K562 (cell line): ENCODE measurements around the gene PNCK. TPM values are rescaled to one million over a fixed set of nuclear protein-coding genes. Genes with fewer than 3 reads are reported as not detected.

Experiments
- ATAC-seq: fragments of 200-7000 bp; cut with Tn5 transposase; 3 replicates; pipeline ENCODE4 v1.9.1; 2020; ENCODE audit warnings: moderate library complexity
- BruUV-seq: library from RNA; stranded (reverse); fragments of 400-500 nt; replicated peaks from 2 replicates; lab custom pipeline; 2021; lab: Mats Ljungman, UMichigan
- CTCF ChIA-PET: fragments of 300-600 bp; formaldehyde crosslinking; extraction: SDS; loops from one replicate; lab custom pipeline; 2021; ENCODE audit warnings: low intra/inter-chr PET ratio; lab: Yijun Ruan, JAX
- POLR2A ChIA-PET: fragments of 300-600, 350-650 bp; sonication (Branson Sonifier 250); formaldehyde crosslinking; extraction: SDS; loops from one replicate; lab custom pipeline; 2021; ENCODE audit warnings: antibody characterized with exemption, inconsistent platforms; lab: Yijun Ruan, JAX
- DNase-seq, 4 experiments: peaks; one replicate each; pipeline versions ENCODE4 v3.0.0 to v3.0.0-alpha.2; 2011 to 2018; ENCODE audit warnings: low spot score in 3 of 4, mixed read lengths in 3 of 4; ENCODE audit errors: extremely low read depth in 1 of 4
- FAIRE-seq: peaks from 2 replicates; lab custom pipeline; 2011; peaks lifted over from hg19 to GRCh38; lab: Jason Lieb, UNC
- H2AFZ ChIP-seq: 2 replicates; pipeline ENCODE4 v1.6.0; 2011; ENCODE audit warnings: low read depth, low read length, control low read depth, inconsistent platforms
- H3K27ac ChIP-seq: fragments of 200-600 bp; 3 replicates; pipeline ENCODE4 v1.8.0; 2011; ENCODE audit warnings: low read depth, mild to moderate bottlenecking, control low read depth, inconsistent platforms, low read length, moderate library complexity, mixed read lengths; ENCODE audit errors: extremely low read depth
- H3K27me3 ChIP-seq, 2 experiments: fragments of 300-600 bp in 1 of 2; 2 replicates in 1 of 2; 3 replicates in 1 of 2; pipeline versions ENCODE4 v1.6.0 to v1.8.0; 2011; ENCODE audit warnings: inconsistent platforms in 2 of 2, low read length in 2 of 2, mild to moderate bottlenecking in 1 of 2, mixed read lengths in 1 of 2, moderate library complexity in 1 of 2; ENCODE audit not compliant: control insufficient read depth in 2 of 2, insufficient read depth in 2 of 2
- H3K36me3 ChIP-seq: fragments of 300-600 bp; 3 replicates; pipeline ENCODE4 v1.8.0; 2011; ENCODE audit warnings: mild to moderate bottlenecking, low read length, inconsistent platforms; ENCODE audit not compliant: control insufficient read depth, insufficient read depth
- H3K4me1 ChIP-seq, 2 experiments: fragments of 200-600 bp in 1 of 2; replicated peaks in 1 of 2; 2 replicates in 1 of 2; 3 replicates in 1 of 2; pipeline versions ENCODE4 v1.5.1 to v1.8.0; 2011; ENCODE audit warnings: inconsistent platforms in 2 of 2, low read length in 2 of 2, mild to moderate bottlenecking in 1 of 2, mixed read lengths in 1 of 2, moderate library complexity in 1 of 2; ENCODE audit not compliant: control insufficient read depth in 2 of 2, insufficient read depth in 2 of 2
- H3K4me2 ChIP-seq: 2 replicates; pipeline ENCODE4 v1.6.1; 2011; ENCODE audit warnings: low read length, control low read depth, inconsistent platforms, mixed read lengths; ENCODE audit not compliant: insufficient read depth
- H3K4me3 ChIP-seq: fragments of 200-600 bp; sonication (generic), shearing (Covaris generic); 2 replicates; pipeline ENCODE4 v1.5.1; 2016; ENCODE audit warnings: control low read depth, inconsistent platforms
- H3K79me2 ChIP-seq: fragments of 200-600 bp; 3 replicates; pipeline ENCODE4 v1.8.0; 2011; ENCODE audit warnings: low read length, inconsistent platforms; ENCODE audit not compliant: control insufficient read depth, insufficient read depth
- H3K9ac ChIP-seq, 2 experiments: 2 replicates each; pipeline versions ENCODE4 v1.6.0 to v1.6.1; 2011; ENCODE audit warnings: low read depth in 2 of 2, low read length in 2 of 2, control low read depth in 1 of 2, inconsistent platforms in 1 of 2, mild to moderate bottlenecking in 1 of 2, mixed read lengths in 1 of 2; ENCODE audit not compliant: insufficient read depth in 1 of 2
- H3K9me1 ChIP-seq: one replicate; pipeline ENCODE4 v1.6.0; 2011; ENCODE audit warnings: inconsistent platforms, mild to moderate bottlenecking, low read length, moderate library complexity; ENCODE audit not compliant: control insufficient read depth, insufficient read depth
- H3K9me3 ChIP-seq: replicated peaks from 2 replicates; pipeline ENCODE4 v1.5.1; 2011; ENCODE audit warnings: low read depth, low read length, inconsistent platforms; ENCODE audit not compliant: control insufficient read depth, insufficient read depth
- H4K20me1 ChIP-seq: replicated peaks from 2 replicates; pipeline ENCODE4 v1.6.1; 2011; ENCODE audit warnings: low read length, inconsistent platforms, mixed read lengths; ENCODE audit not compliant: control insufficient read depth, insufficient read depth
- ARID2 ChIP-seq: fragments of 450-650 bp; IDR thresholded peaks from 2 replicates; pipeline ENCODE4 v1.6.1; 2017; ENCODE audit warnings: antibody characterized with exemption, mild to moderate bottlenecking
- BHLHE40 ChIP-seq: IDR thresholded peaks from 2 replicates; pipeline ENCODE4 v1.6.1; 2011; ENCODE audit warnings: low read length, improper control_type of control experiment
- CEBPG ChIP-seq, 3 experiments: fragments of 200-800 bp in 1 of 3; sonication (Bioruptor generic) in 1 of 3; sonication (generic) in 1 of 3; formaldehyde crosslinking in 1 of 3; IDR thresholded peaks in 2 of 3; conservative IDR thresholded peaks in 1 of 3; 2 replicates each; pipeline versions ENCODE4 v1.6.1 to v1.8.0; 2016 to 2022; ENCODE audit warnings: missing compliant biosample characterization in 2 of 3, missing genetic modification characterization in 2 of 3, mild to moderate bottlenecking in 1 of 3, missing genetic modification reagents in 1 of 3
- FOXA1 ChIP-seq: fragments of 450-650 bp; IDR thresholded peaks from 2 replicates; pipeline ENCODE4 v1.6.1; 2016; ENCODE audit warnings: mild to moderate bottlenecking, borderline replicate concordance
- FOXJ3 ChIP-seq: sonication (generic); formaldehyde crosslinking; IDR thresholded peaks from 2 replicates; pipeline ENCODE4 v1.4.0; 2020; ENCODE audit warnings: mild to moderate bottlenecking, missing genetic modification reagents
- NONO ChIP-seq, 2 experiments: fragments of 200-400 bp in 1 of 2; fragments of 450-650 bp in 1 of 2; formaldehyde crosslinking in 1 of 2; IDR thresholded peaks; 2 replicates each; pipeline ENCODE4 v1.6.1; 2017; ENCODE audit warnings: low read depth in 2 of 2, mild to moderate bottlenecking in 2 of 2, moderate library complexity in 2 of 2, low read length in 1 of 2
- PHTF2 ChIP-seq: fragments of 250-450 bp; sonication (Bioruptor Pico); IDR thresholded peaks from 2 replicates; pipeline ENCODE4 v1.5.0; 2021; ENCODE audit warnings: mild to moderate bottlenecking
- POLR2G ChIP-seq: fragments of 200-400 bp; formaldehyde crosslinking; IDR thresholded peaks from 2 replicates; pipeline ENCODE4 v1.6.1; 2017; ENCODE audit warnings: low read depth, mild to moderate bottlenecking, antibody characterized with exemption, low read length, moderate library complexity
- PYGO2 ChIP-seq: fragments of 450-650 bp; IDR thresholded peaks from 2 replicates; pipeline ENCODE4 v1.6.1; 2016; ENCODE audit warnings: mild to moderate bottlenecking, missing genetic modification characterization, moderate library complexity, missing compliant biosample characterization
- RCOR1 ChIP-seq, 2 experiments: IDR thresholded peaks; 2 replicates each; pipeline ENCODE4 v1.6.1; 2012; ENCODE audit warnings: low read depth in 2 of 2, low read length in 2 of 2, borderline replicate concordance in 1 of 2, improper control_type of control experiment in 1 of 2
- SNRNP70 ChIP-seq: fragments of 200-400 bp; formaldehyde crosslinking; optimal IDR thresholded peaks from 2 replicates; pipeline ENCODE3; 2017; ENCODE audit warnings: low read depth, low read length
- TSHZ1 ChIP-seq: fragments of 250-450 bp; sonication (Bioruptor Pico); IDR thresholded peaks from 2 replicates; pipeline ENCODE4 v1.4.0; 2020; ENCODE audit warnings: mild to moderate bottlenecking, moderate library complexity
- XRCC5 ChIP-seq: fragments of 200-400 bp; formaldehyde crosslinking; IDR thresholded peaks from 2 replicates; pipeline ENCODE4 v1.6.1; 2017; ENCODE audit warnings: low read depth, mild to moderate bottlenecking, low read length
- ZBTB1 ChIP-seq: sonication (generic); formaldehyde crosslinking; IDR thresholded peaks from 2 replicates; pipeline ENCODE4 v1.8.1; 2023; ENCODE audit warnings: missing genetic modification reagents, low read depth, mild to moderate bottlenecking, borderline replicate concordance
- ZFP1 ChIP-seq: fragments of 450-650 bp; formaldehyde crosslinking; IDR thresholded peaks from 2 replicates; pipeline ENCODE4 v1.4.0; 2020; ENCODE audit warnings: mild to moderate bottlenecking, mixed read lengths
- ZNF695 ChIP-seq: fragments of 450-650 bp; formaldehyde crosslinking; IDR thresholded peaks from 2 replicates; pipeline ENCODE4 v1.4.0; 2020; ENCODE audit warnings: mild to moderate bottlenecking, moderate library complexity
- WGBS: fragments of 100-300 bp; shearing (Covaris generic); methylation state at CpG from one replicate; pipeline ENCODE4 v1.1.6; 2016; ENCODE audit warnings: low coverage, mixed read lengths; ENCODE audit not compliant: insufficient coverage; ENCODE audit errors: missing lambda C conversion rate; 5-methylcytosine and 5-hydroxymethylcytosine counted together
- in situ Hi-C: fragments of 300-500 bp; cut with MboI; formaldehyde crosslinking; loops from 4 replicates; pipeline ENCODE4 v1.15.0; 2018; ENCODE audit warnings: inconsistent platforms, mixed read lengths
- intact Hi-C: fragments of 100-400 bp; cut with micrococcal nuclease; formaldehyde crosslinking; loops from 2 replicates; pipeline ENCODE4 v1.14.2; 2022
- polyA plus RNA-seq, 8 experiments: library from polyadenylated mRNA; depleted of rRNA in 4 of 8; stranded (reverse) in 5 of 8; unstranded in 3 of 8; fragments of >200 nt; fragmentation: Nextera tagmentation in 2 of 8; fragmentation: Illumina TruSeq in 1 of 8; extraction: Ambion mirVana in 2 of 8; extraction: Trizol in 1 of 8; gene quantifications; 2 replicates each; pipeline versions ENCODE4 v1.2.1 to v1.2.3, GENCODE V29; 2011 to 2014; ENCODE audit warnings: inconsistent platforms in 1 of 8, missing spikeins in 1 of 8
- total RNA-seq, 7 experiments: library from RNA; depleted of rRNA in 6 of 7; stranded (reverse); fragments of >200 nt in 6 of 7; fragmentation: Illumina TruSeq in 2 of 7; extraction: Trizol in 2 of 7; gene quantifications; 2 replicates each; pipeline versions ENCODE4 v1.2.1 to v1.2.3, GENCODE V29; 2011 to 2021; ENCODE audit warnings: low replicate concordance in 1 of 7

Gene PNCK
- total and polyA plus RNA-seq, 9 of the 15 experiments (the other 6 are each of a cell fraction or from before 2014, with no cell fraction given) = 0.13 to 7.5 (median 1.2) TPM; not detected in 1

GRCh38 chrX:153636716-153637115, 36.9 kb downstream of the PNCK start:
- Histone ChIP-seq H3K79me2 (no peaks in the 10 kb centered on the region), H2AFZ (no peak overlapping the region), H3K9ac (no peak overlapping the region), H3K4me2 (no peak overlapping the region), H3K4me1 (peaks cover 2 to 39% of the 10 kb centered on the region in 2 experiments; a peak in 3 of 5 replicates), H3K27ac (no peak overlapping the region), H3K9me1 (no peaks in the 10 kb centered on the region), H3K36me3 (no peaks in the 10 kb centered on the region), H3K9me3 (no peaks in the 10 kb centered on the region), H4K20me1 (no peaks in the 10 kb centered on the region), H3K27me3 (peaks cover 2 to 66% of the 10 kb centered on the region in 2 experiments; a peak in 4 of 5 replicates), H3K4me3 (no peak overlapping the region)
- DNase-seq = no peak
- ChIA-PET POLR2A (interaction anchor here (0.6 kb wide), 1 partner anchor 605 kb away, joined by 3 read pairs; no protein-coding TSS in a partner anchor), CTCF (no interaction called here)
- ATAC-seq = no peak
- FAIRE-seq = no peak
- no TSS peak for BruUV-seq
- in situ Hi-C loops = no loop called here
- TF ChIP-seq ZFP1 (CRISPR knock-in tag) (no peak), NONO (IDR thresholded peaks at IDR 0.05; ENCODE audit: low read depth in 2 of 2, low read length in 1 of 2) (no peak), CEBPG (CRISPR knock-in tag; IDR thresholded peaks at IDR 0.05) (no peak), CEBPG (tag; conservative IDR thresholded peaks at IDR 0.05 in 1 of 2, IDR thresholded peaks at IDR 0.05 in 1 of 2) (no peak), FOXA1 (no peak), XRCC5 (no peak), FOXJ3 (CRISPR knock-in tag) (no peak), ZBTB1 (CRISPR knock-in tag) (no peak), POLR2G (no peak), PHTF2 (CRISPR knock-in tag) (no peak), ZNF695 (CRISPR knock-in tag) (no peak), RCOR1 (IDR thresholded peaks at IDR 0.05; ENCODE audit: borderline replicate concordance in 1 of 2, low read depth in 2 of 2, low read length in 2 of 2) (no peak), ARID2 (no peak), TSHZ1 (CRISPR knock-in tag) (no peak), PYGO2 (tag) (no peak), SNRNP70 (no peak), BHLHE40 (no peak)
- intact Hi-C loops = no loop called here
- 7% methylated on average over 5 of the region's 5 CpGs for WGBS
